ENCODE data around the gene SAMD11. TPM values are rescaled to one million over a fixed set of nuclear protein-coding genes. Genes with fewer than 3 reads are reported as not detected.

Gene SAMD11
- total RNA-seq, 1 donor from 2014 or later: 3.7 TPM

- no peak overlapping the region for H3K27ac ChIP-seq (ENCODE audit: low read depth, low read length)
- no peaks in the 10 kb centered on the region for H3K9me3 ChIP-seq (ENCODE audit: control insufficient read depth in 3 of 3, low read length in 3 of 3)
- H3K4me3 ChIP-seq (ENCODE audit: low read length in 3 of 3): no peak overlapping the region
- peaks cover 0 to 6% (median 0%) of the 10 kb centered on the region in 3 donors for H3K4me1 ChIP-seq (ENCODE audit: control insufficient read depth in 3 of 3, insufficient read depth in 3 of 3, low read length in 3 of 3)
- peaks cover 54 to 73% (median 59%) of the 10 kb centered on the region in 3 donors for H3K27me3 ChIP-seq (ENCODE audit: control insufficient read depth in 3 of 3, insufficient read depth in 3 of 3, low read length in 3 of 3)
- H3K9ac ChIP-seq (ENCODE audit: low read depth in 1 of 3, low read length in 3 of 3): no peak overlapping the region
- H3K36me3 ChIP-seq (ENCODE audit: control insufficient read depth in 3 of 3, insufficient read depth in 3 of 3, low read length in 3 of 3): no peaks in the 10 kb centered on the region
These were observed 12.6 kb upstream of the SAMD11 start for GRCh38 chr1:910881-911721.

GRCh38 chr1:911875-912739, 11.6 kb upstream of the SAMD11 start:
- Histone ChIP-seq H3K27ac (ENCODE audit: low read depth, low read length) (no peak overlapping the region), H3K27me3 (ENCODE audit: control insufficient read depth in 3 of 3, insufficient read depth in 3 of 3, low read length in 3 of 3) (peaks cover 52 to 75% (median 69%) of the 10 kb centered on the region in 3 donors), H3K36me3 (ENCODE audit: control insufficient read depth in 3 of 3, insufficient read depth in 3 of 3, low read length in 3 of 3) (no peaks in the 10 kb centered on the region), H3K4me3 (ENCODE audit: low read length in 3 of 3) (no peak overlapping the region), H3K4me1 (ENCODE audit: control insufficient read depth in 3 of 3, insufficient read depth in 3 of 3, low read length in 3 of 3) (no peaks in the 10 kb centered on the region), H3K9me3 (ENCODE audit: control insufficient read depth in 3 of 3, low read length in 3 of 3) (no peaks in the 10 kb centered on the region), H3K9ac (ENCODE audit: low read depth in 1 of 3, low read length in 3 of 3) (no peak overlapping the region)

GRCh38 chr1:912740-913301, 10.9 kb upstream of the SAMD11 start:
- no peaks in the 10 kb centered on the region for H3K9me3 ChIP-seq (ENCODE audit: control insufficient read depth in 3 of 3, low read length in 3 of 3)
- H3K27me3 ChIP-seq (ENCODE audit: control insufficient read depth in 3 of 3, insufficient read depth in 3 of 3, low read length in 3 of 3): peaks cover 52 to 77% (median 73%) of the 10 kb centered on the region in 3 donors
- H3K4me1 ChIP-seq (ENCODE audit: control insufficient read depth in 3 of 3, insufficient read depth in 3 of 3, low read length in 3 of 3): no peaks in the 10 kb centered on the region
- no peak overlapping the region for H3K27ac ChIP-seq (ENCODE audit: low read depth, low read length)
- no peak overlapping the region for H3K4me3 ChIP-seq (ENCODE audit: low read length in 3 of 3)
- H3K9ac ChIP-seq (ENCODE audit: low read depth in 1 of 3, low read length in 3 of 3): no peak overlapping the region
- no peaks in the 10 kb centered on the region for H3K36me3 ChIP-seq (ENCODE audit: control insufficient read depth in 3 of 3, insufficient read depth in 3 of 3, low read length in 3 of 3)

- H3K9me3 ChIP-seq (ENCODE audit: control insufficient read depth in 3 of 3, low read length in 3 of 3): no peaks in the 10 kb centered on the region
- no peak overlapping the region for H3K27ac ChIP-seq (ENCODE audit: low read depth, low read length)
- H3K9ac ChIP-seq (ENCODE audit: low read depth in 1 of 3, low read length in 3 of 3): no peak overlapping the region
- no peak overlapping the region for H3K4me3 ChIP-seq (ENCODE audit: low read length in 3 of 3)
- no peaks in the 10 kb centered on the region for H3K4me1 ChIP-seq (ENCODE audit: control insufficient read depth in 3 of 3, insufficient read depth in 3 of 3, low read length in 3 of 3)
- H3K27me3 ChIP-seq (ENCODE audit: control insufficient read depth in 3 of 3, insufficient read depth in 3 of 3, low read length in 3 of 3): peaks cover 57 to 80% (median 78%) of the 10 kb centered on the region in 3 donors
- no peaks in the 10 kb centered on the region for H3K36me3 ChIP-seq (ENCODE audit: control insufficient read depth in 3 of 3, insufficient read depth in 3 of 3, low read length in 3 of 3)
These were observed 10.1 kb upstream of the SAMD11 start for GRCh38 chr1:913491-914130.

- peaks cover 63 to 86% (median 85%) of the 10 kb centered on the region in 3 donors for H3K27me3 ChIP-seq (ENCODE audit: control insufficient read depth in 3 of 3, insufficient read depth in 3 of 3, low read length in 3 of 3)
- no peak overlapping the region for H3K9ac ChIP-seq (ENCODE audit: low read depth in 1 of 3, low read length in 3 of 3)
- no peak overlapping the region for H3K4me3 ChIP-seq (ENCODE audit: low read length in 3 of 3)
- H3K36me3 ChIP-seq (ENCODE audit: control insufficient read depth in 3 of 3, insufficient read depth in 3 of 3, low read length in 3 of 3): no peaks in the 10 kb centered on the region
- no peaks in the 10 kb centered on the region for H3K9me3 ChIP-seq (ENCODE audit: control insufficient read depth in 3 of 3, low read length in 3 of 3)
- H3K4me1 ChIP-seq (ENCODE audit: control insufficient read depth in 3 of 3, insufficient read depth in 3 of 3, low read length in 3 of 3): no peaks in the 10 kb centered on the region
- H3K27ac ChIP-seq (ENCODE audit: low read depth, low read length): no peak overlapping the region
These were observed 9.4 kb upstream of the SAMD11 start for GRCh38 chr1:914131-914890.

- no peak overlapping the region for H3K4me3 ChIP-seq (ENCODE audit: low read length in 3 of 3)
- no peak overlapping the region for H3K9ac ChIP-seq (ENCODE audit: low read depth in 1 of 3, low read length in 3 of 3)
- no peak overlapping the region for H3K27ac ChIP-seq (ENCODE audit: low read depth, low read length)
- H3K4me1 ChIP-seq (ENCODE audit: control insufficient read depth in 3 of 3, insufficient read depth in 3 of 3, low read length in 3 of 3): peaks cover 0 to 1% (median under 1%) of the 10 kb centered on the region in 3 donors
- peaks cover 67 to 92% (median 91%) of the 10 kb centered on the region in 3 donors for H3K27me3 ChIP-seq (ENCODE audit: control insufficient read depth in 3 of 3, insufficient read depth in 3 of 3, low read length in 3 of 3)
- no peaks in the 10 kb centered on the region for H3K36me3 ChIP-seq (ENCODE audit: control insufficient read depth in 3 of 3, insufficient read depth in 3 of 3, low read length in 3 of 3)
- H3K9me3 ChIP-seq (ENCODE audit: control insufficient read depth in 3 of 3, low read length in 3 of 3): no peaks in the 10 kb centered on the region
These were observed 8.8 kb upstream of the SAMD11 start for GRCh38 chr1:914891-915280.

- Histone ChIP-seq H3K27ac (ENCODE audit: low read depth, low read length) (no peak overlapping the region), H3K27me3 (ENCODE audit: control insufficient read depth in 3 of 3, insufficient read depth in 3 of 3, low read length in 3 of 3) (peaks cover 71 to 95% (median 94%) of the 10 kb centered on the region in 3 donors), H3K9me3 (ENCODE audit: control insufficient read depth in 3 of 3, low read length in 3 of 3) (no peaks in the 10 kb centered on the region), H3K4me1 (ENCODE audit: control insufficient read depth in 3 of 3, insufficient read depth in 3 of 3, low read length in 3 of 3) (peaks cover 6 to 8% (median 7%) of the 10 kb centered on the region in 3 donors), H3K9ac (ENCODE audit: low read depth in 1 of 3, low read length in 3 of 3) (no peak overlapping the region), H3K36me3 (ENCODE audit: control insufficient read depth in 3 of 3, insufficient read depth in 3 of 3, low read length in 3 of 3) (no peaks in the 10 kb centered on the region), H3K4me3 (ENCODE audit: low read length in 3 of 3) (no peak overlapping the region)
These were observed 8.2 kb upstream of the SAMD11 start for GRCh38 chr1:915295-916172.

GRCh38 chr1:916173-917075, 7.3 kb upstream of the SAMD11 start:
- Histone ChIP-seq H3K36me3 (ENCODE audit: control insufficient read depth in 3 of 3, insufficient read depth in 3 of 3, low read length in 3 of 3) (no peaks in the 10 kb centered on the region), H3K9me3 (ENCODE audit: control insufficient read depth in 3 of 3, low read length in 3 of 3) (no peaks in the 10 kb centered on the region), H3K4me3 (ENCODE audit: low read length in 3 of 3) (no peak overlapping the region), H3K4me1 (ENCODE audit: control insufficient read depth in 3 of 3, insufficient read depth in 3 of 3, low read length in 3 of 3) (peaks cover 15 to 16% (median 16%) of the 10 kb centered on the region in 3 donors), H3K27ac (ENCODE audit: low read depth, low read length) (no peak overlapping the region), H3K27me3 (ENCODE audit: control insufficient read depth in 3 of 3, insufficient read depth in 3 of 3, low read length in 3 of 3) (peaks cover 67 to 94% (median 91%) of the 10 kb centered on the region in 3 donors), H3K9ac (ENCODE audit: low read depth in 1 of 3, low read length in 3 of 3) (no peak overlapping the region)
